ENCODE results near the gene NXPH1. TPM values are rescaled to one million over a fixed set of nuclear protein-coding genes. Genes with fewer than 3 reads are reported as not detected.

NXPH1 gene
- total RNA-seq, 1 experiment from 2014 or later = not detected

- Mint-ChIP-seq H3K36me3 (ENCODE audit: insufficient read depth, unreplicated experiment) (no peaks in the 10 kb centered on the region), H3K4me3 (ENCODE audit: low read depth, unreplicated experiment) (no peak overlapping the region), H3K9me3 (ENCODE audit: low read depth, unreplicated experiment) (peaks cover 5% of the 10 kb centered on the region), H3K27ac (ENCODE audit: unreplicated experiment) (no peak overlapping the region), H3K4me1 (ENCODE audit: low read depth, unreplicated experiment) (no peaks in the 10 kb centered on the region), H3K27me3 (ENCODE audit: unreplicated experiment) (no peaks in the 10 kb centered on the region)
- no peak for TF ChIP-seq CTCF (IDR thresholded peaks at IDR 0.05; ENCODE audit: unreplicated experiment)
- intact Hi-C loops (cut with micrococcal nuclease; ENCODE audit: unreplicated experiment) = no loop called here
- BruUV-seq (replicated peaks) = no TSS peak
- CTCF ChIA-PET = no interaction called here
- no peak for DNase-seq
These were observed 235.5 kb downstream of the NXPH1 start for GRCh38 chr7:8668627-8669500.

- intact Hi-C loops (cut with micrococcal nuclease; ENCODE audit: unreplicated experiment) = no loop called here
- peaks cover 5% of the 10 kb centered on the region for H3K9me3 Mint-ChIP-seq (ENCODE audit: low read depth, unreplicated experiment)
- no peaks in the 10 kb centered on the region for H3K4me1 Mint-ChIP-seq (ENCODE audit: low read depth, unreplicated experiment)
- H3K36me3 Mint-ChIP-seq (ENCODE audit: insufficient read depth, unreplicated experiment) = no peaks in the 10 kb centered on the region
- no peak overlapping the region for H3K27ac Mint-ChIP-seq (ENCODE audit: unreplicated experiment)
- CTCF ChIA-PET = no interaction called here
- no TSS peak for BruUV-seq (replicated peaks)
- no peaks in the 10 kb centered on the region for H3K27me3 Mint-ChIP-seq (ENCODE audit: unreplicated experiment)
- no peak for DNase-seq
- TF ChIP-seq CTCF (IDR thresholded peaks at IDR 0.05; ENCODE audit: unreplicated experiment) = no peak
- no peak overlapping the region for H3K4me3 Mint-ChIP-seq (ENCODE audit: low read depth, unreplicated experiment)
These were observed 236.1 kb downstream of the NXPH1 start for GRCh38 chr7:8669501-8669851.

- Mint-ChIP-seq H3K27me3 (ENCODE audit: unreplicated experiment) (no peaks in the 10 kb centered on the region), H3K9me3 (ENCODE audit: low read depth, unreplicated experiment) (no peaks in the 10 kb centered on the region), H3K27ac (ENCODE audit: unreplicated experiment) (no peak overlapping the region), H3K4me3 (ENCODE audit: low read depth, unreplicated experiment) (no peak overlapping the region), H3K4me1 (ENCODE audit: low read depth, unreplicated experiment) (no peaks in the 10 kb centered on the region), H3K36me3 (ENCODE audit: insufficient read depth, unreplicated experiment) (no peaks in the 10 kb centered on the region)
- CTCF ChIA-PET = no interaction called here
- TF ChIP-seq CTCF (IDR thresholded peaks at IDR 0.05; ENCODE audit: unreplicated experiment) = no peak
- intact Hi-C loops (cut with micrococcal nuclease; ENCODE audit: unreplicated experiment) = no loop called here
- BruUV-seq (replicated peaks) = no TSS peak
- DNase-seq = no peak
These were observed 251.0 kb downstream of the NXPH1 start for GRCh38 chr7:8684426-8684825.

GRCh38 chr7:8699875-8700624 is 266.6 kb downstream of the NXPH1 start:
- Mint-ChIP-seq H3K27ac (ENCODE audit: unreplicated experiment) (no peak overlapping the region), H3K9me3 (ENCODE audit: low read depth, unreplicated experiment) (no peaks in the 10 kb centered on the region), H3K4me1 (ENCODE audit: low read depth, unreplicated experiment) (no peaks in the 10 kb centered on the region), H3K36me3 (ENCODE audit: insufficient read depth, unreplicated experiment) (no peaks in the 10 kb centered on the region), H3K4me3 (ENCODE audit: low read depth, unreplicated experiment) (no peak overlapping the region), H3K27me3 (ENCODE audit: unreplicated experiment) (no peaks in the 10 kb centered on the region)
- no TSS peak for BruUV-seq (replicated peaks)
- intact Hi-C loops (cut with micrococcal nuclease; ENCODE audit: unreplicated experiment) = loop anchor here (5.0 kb wide), 1 partner anchor 263 kb away; no protein-coding TSS in a partner anchor
- CTCF ChIA-PET = no interaction called here
- DNase-seq = no peak
- TF ChIP-seq CTCF (IDR thresholded peaks at IDR 0.05; ENCODE audit: unreplicated experiment) = no peak
